CD4-positive, alpha-beta T cell treated with Interleukin-6 at 100 ng/mL for 8 hours (primary cell): ENCODE measurements around the gene HIKESHI.
"Not testable (repeated sequence)": the region's sequence is repeated elsewhere in the genome, so short reads cannot be mapped to it uniquely, and the experiment has no call there.

Source experiments
- DNase-seq: peaks from one replicate; pipeline ENCODE4 v3.0.0-alpha.2; 2020; ENCODE audit warnings: mixed read lengths, low spot score

Gene HIKESHI

DNA sequence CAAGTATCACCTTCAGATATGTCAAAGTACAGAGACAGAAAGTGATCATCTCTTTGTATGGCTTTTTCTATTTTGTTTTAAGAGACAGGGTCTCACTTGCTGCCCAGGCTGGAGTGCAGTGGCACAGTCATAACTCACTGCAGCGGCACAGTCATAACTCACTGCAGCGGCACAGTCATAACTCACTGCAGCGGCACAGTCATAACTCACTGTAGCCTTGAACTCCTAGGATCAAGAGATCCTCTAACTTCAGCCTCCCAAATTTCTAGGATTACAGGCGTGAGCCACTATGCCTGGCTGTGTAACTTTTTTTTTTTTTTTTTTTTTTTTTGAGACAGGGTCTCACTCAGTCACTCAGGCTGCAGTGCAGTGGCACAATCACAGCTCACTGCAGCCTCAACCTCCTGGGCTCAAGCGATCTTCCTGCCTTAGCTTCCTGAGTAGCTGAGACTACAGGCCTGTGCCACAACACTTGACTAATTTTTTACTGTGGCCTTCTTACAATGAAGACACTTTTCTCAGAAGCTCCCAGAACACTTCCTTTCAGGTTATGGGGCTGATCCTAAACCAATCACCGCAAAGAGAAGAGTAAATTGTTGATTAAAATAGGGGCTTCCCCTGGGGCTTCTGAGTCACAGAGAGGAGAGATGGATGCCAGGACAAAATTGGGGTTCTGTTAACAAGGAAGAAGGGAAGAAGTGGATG is 9.0 kb upstream of the HIKESHI start:
- DNase-seq, result peak; percentile 36

- no peak for DNase-seq
Measured at GRCh38 chr11:86294026-86294425, 8.0 kb upstream of the HIKESHI start.

DNA sequence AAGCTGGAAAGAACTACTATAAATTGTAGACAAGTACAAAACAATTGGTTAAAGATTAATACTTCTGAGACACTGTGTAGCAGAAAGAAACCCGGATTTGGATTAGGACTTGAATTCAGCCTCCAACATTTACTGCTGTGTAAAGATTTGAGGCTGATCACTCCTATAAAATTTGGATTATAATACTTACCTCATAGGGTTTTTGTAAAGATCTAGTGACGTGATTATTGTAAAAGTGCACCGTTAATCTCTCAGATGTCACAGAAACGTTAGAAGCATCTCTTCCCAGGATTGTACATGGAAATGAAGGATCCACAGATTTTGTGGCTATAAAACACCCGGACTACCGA is 323 bp upstream of the HIKESHI start:
- DNase-seq, result no peak

DNA sequence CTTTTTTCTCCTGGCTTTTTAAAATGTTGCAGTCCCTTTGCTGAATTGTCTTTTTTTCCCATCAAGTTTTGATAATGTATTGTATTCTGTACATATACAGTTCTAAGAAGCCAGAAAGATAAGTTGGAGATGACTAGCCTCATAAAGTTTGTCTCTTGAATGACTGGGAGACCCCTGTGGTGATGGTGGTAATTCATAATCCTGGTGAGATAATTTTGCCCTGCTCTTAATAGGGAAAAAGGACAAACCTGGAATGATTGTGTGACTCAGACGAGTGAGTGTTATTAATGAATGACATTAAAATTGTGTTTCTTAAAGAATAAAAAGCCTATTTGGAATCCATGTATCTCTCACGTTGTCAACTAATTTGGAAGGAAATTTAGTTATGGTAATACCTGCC is 1.2 kb downstream of the HIKESHI start:
- DNase-seq, result no peak

DNA sequence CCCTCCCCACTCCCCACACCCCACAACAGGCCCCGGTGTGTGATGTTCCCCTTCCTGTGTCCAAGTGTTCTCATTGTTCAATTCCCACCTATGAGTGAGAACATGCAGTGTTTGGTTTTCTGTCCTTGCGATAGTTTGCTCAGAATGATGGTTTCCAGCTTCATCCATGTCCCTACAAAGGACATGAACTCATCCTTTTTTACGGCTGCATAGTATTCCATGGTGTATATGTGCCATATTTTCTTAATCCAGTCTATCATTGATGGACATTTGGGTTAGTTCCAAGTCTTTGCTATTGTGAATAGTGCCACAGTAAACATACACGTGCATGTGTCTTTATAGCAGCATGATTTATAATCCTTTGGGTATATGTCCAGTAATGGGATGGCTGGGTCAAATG is 6.7 kb downstream of the HIKESHI start:
- DNase-seq, result not testable (repeated sequence)

- DNase-seq, result no peak
Measured at GRCh38 chr11:86313793-86314192, 11.8 kb downstream of the HIKESHI start.

DNA sequence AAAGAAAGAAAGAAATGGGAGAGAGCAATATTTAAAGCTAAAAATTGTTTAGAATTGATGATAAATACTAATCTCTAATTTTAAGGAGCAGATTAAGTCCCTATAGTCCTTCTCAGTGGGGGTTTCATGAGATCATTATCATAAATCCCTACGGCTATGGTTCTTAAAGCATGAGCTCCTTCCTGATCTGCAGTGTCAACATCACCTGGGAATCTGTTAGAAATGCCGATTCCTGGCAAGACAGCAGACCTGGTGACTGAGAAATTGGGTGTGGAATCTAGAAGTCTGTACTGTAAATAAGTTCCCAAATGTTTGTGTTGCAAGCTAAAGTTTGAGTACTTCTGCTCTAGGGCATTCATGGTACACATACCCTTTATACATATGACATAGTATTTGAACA is 12.6 kb downstream of the HIKESHI start:
- DNase-seq, result no peak

DNA sequence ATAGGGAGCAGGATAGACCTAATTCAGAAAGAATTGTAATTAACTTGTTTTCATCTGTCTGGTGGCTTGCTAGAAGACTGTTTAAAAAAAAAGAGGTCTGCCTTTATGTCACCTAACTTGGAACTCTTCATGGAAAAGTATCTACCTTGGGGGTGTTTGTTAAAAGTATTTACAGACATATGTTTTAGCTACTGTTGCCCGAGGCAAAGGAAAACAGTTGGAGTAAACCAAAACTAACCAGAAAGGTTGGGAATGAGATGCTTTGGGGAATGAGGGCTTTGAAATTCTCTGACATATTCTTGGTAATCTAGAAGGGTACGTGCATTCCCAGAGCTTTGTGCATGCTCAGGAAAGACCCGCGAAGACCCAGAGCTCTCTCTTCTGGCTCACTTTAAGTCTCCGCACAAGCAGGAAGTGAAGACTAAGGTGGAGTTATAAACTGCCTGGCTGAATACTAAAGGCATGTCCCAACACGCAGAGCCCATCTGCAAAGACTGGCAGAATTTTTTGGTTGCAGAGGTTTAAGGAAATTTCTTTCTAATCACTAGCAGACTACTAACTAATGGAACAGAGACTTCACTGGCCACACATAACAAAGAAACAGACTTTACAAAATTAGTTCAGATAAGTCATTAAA is 33.2 kb downstream of the HIKESHI start:
- no peak for DNase-seq

- no peak for DNase-seq
Measured at GRCh38 chr11:86337227-86337626, 35.2 kb downstream of the HIKESHI start.

DNA sequence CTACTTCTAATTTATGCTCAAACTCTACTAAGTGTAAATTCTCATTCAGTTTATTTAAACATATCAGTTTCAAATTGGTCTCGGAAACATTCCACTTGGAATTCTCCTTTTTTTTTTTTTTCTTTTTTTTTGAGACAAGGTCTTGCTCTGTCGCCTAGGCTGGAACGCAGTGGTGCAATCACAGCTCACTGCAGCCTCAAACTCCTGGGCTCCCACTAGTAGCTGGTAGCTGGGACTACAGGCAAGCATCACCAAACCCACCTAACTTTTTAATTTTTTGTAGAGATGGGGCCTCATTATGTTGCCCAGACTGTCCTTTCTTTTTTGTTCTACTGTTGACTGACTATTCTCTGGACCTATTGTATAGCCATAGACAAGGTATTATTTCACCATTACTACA is 39.3 kb downstream of the HIKESHI start:
- no peak for DNase-seq

DNA sequence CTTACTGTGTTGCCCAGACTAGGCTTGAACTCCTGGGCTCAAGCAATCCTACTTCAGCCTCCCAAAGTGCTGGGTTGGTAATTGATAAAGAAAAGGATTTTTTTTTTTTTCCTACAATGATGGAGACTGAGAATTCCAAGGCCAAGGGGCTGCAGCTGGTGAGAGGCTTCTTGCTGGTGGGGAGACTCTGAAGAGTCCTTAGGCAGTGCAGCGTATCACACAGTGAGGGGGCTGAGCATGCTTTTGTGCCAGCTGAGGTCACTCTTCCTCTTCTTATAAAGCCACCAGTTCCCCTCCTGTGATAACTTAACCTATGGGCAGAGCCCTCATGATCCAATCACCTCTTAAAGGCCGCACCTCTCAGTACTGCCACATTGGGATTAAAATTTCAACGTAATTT is 44.5 kb downstream of the HIKESHI start:
- DNase-seq, result no peak

DNA sequence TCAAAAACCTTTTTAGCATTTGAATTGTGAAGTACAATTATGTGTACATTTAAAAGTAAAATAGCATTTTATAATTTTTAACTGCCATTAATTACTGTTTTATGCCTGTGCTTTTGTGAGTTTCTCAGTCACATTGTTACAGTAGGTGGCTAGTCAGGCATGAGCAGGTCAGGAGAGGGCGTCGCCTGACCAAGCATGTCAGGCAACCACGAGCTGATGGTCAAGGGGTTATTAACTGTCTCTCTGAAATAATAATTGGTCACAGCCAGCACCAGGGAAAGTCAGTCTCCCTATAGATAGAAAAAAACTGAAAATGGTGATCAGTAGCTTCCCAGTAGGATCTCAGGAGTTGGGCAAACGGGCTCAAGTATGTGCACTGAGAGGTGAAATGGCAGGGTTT is 53.2 kb downstream of the HIKESHI start:
- no peak for DNase-seq

DNA sequence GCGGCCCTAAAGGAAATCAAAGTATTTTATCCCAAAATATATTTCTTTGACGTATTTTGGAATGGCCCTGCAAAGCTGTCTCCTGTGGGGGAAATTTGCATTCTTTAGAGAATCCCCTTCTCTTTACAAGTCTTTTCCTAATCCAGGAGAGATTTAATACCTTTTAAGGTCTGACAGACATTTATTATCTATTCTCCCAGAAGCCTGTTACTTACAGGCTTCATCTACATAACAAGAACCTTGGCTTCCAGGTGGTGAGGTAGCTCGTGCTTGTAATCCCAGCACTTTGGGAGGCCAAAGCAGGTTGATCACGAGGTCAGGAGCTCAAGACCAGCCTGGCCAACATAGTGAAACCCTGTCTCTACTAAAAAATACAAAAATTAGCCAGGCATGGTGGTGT is 55.4 kb downstream of the HIKESHI start:
- DNase-seq, result not testable (repeated sequence)

DNA sequence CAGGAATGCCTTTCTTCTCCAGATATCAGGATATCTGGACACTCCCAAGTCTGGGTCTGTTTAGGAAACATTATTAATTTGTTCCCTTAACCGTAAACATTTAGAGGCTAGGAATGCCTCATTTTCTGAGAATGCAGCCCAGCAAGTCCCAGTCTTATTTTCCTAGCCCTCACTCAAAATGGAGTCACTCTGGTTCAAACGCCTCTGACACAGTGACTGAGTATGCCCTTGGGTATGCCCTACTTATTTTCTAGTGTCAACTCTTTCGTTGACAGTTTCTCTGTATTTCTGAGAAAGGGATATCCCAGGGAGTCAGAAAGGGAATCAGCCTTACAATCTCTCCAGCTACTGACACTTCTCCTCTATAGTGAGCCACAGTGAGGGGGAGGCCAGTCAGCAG is 56.7 kb downstream of the HIKESHI start:
- DNase-seq, result no peak

- no peak for DNase-seq
Measured at GRCh38 chr11:86360775-86361395, 58.8 kb downstream of the HIKESHI start.

DNA sequence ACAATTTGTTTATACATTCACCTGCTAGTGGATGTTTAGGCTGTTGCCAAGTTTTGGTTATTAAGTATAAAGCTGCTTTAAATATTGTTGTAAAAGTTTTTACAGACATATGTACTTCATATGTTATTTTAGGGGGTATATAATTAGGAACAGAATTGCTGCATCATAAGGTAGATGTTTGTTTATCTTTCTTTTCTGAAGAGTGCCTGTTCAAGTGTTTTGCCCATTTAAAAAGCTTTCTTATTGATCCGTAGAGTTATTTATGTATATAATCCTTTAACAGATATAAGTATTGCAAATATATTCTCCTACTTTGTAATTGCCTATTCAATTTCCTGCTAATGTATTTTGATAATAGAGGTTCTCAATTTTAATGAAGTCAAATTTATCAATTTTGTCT is 61.4 kb downstream of the HIKESHI start:
- no peak for DNase-seq

- no peak for DNase-seq
Measured at GRCh38 chr11:86365546-86365945, 63.5 kb downstream of the HIKESHI start.

DNA sequence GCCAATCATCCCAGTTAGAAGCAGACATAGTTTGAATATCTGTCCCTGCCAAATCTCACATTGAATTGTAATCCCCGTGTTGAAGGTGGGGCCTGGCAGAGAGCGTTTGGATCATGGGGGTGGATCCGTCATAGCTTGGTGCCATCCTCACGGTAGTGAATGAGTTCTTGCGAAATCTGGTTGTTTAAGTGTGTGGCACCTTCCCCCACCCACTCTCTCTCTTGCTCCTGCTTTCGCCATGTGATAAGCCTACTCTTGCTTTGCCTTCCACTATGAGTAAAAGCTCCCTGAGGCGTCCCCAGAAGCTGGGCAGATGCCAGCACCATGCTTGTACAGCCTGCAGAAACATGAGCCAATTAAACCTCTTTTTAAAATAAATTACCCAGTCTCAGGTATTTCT is 67.6 kb downstream of the HIKESHI start:
- no peak for DNase-seq

GRCh38 chr11:86370171-86370570 is 68.1 kb downstream of the HIKESHI start:
- no peak for DNase-seq

- DNase-seq, result no peak
Measured at GRCh38 chr11:86370922-86371594, 69.0 kb downstream of the HIKESHI start.

- DNase-seq, result no peak
Measured at GRCh38 chr11:86372041-86372440, 70.0 kb downstream of the HIKESHI start.

- DNase-seq, result no peak
Measured at GRCh38 chr11:86372586-86372985, 70.5 kb downstream of the HIKESHI start.

DNA sequence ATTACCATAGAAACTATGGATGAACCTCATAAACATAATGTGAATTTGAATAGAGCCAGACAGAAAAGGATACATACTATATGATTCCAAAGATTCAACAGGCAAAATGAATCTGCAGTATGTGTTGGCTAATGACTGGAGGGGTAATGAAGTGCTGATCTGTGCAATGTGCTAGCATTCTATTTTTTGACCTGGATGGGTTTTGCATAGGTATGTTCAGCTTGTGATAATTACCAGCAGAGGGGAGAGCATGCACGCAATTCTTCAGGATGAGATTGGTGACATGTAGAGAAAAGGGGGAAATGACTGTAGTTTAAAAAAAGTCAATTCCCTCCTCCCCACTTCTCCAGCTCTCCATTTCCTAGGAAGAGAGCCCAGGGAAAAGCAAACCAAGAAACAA is 72.0 kb downstream of the HIKESHI start:
- no peak for DNase-seq
